Hair follicular keratinocyte (primary cell): Measurements from ENCODE around the gene WFDC9. TPM values are rescaled to one million over a fixed set of nuclear protein-coding genes. Genes with fewer than 3 reads are reported as not detected.

Experiments used
- total RNA-seq: library from RNA; depleted of rRNA; stranded (reverse); fragments of >200 nt; gene quantifications from 2 replicates; pipeline ENCODE4 v1.2.3, GENCODE V29; 2015

The WFDC9 gene
- not detected in 2 replicates for total RNA-seq

DNA sequence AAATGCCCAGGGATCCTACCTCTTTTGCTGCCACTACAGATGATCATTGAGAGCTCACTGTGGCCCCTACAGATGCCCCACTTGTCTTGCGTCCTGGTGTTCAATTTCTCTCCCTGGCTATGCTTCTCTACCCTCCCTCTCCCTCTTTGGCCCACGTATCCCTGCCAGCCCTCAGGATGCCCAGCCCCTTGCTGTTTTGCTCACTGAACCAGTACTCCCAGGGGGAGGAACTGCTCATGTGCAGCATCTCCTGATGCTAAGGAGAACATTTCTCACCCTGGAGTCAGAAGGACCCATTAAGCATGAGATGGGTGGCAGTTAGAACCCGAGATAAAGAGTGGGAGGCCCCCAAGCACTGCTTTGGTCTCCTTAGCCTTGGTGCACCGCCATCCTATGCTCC lies at the start of gene WFDC9:
WFDC9 (minus strand) TSS at position 101 of the 400 bp plus-strand sequence. CDS start 21,103 bp downstream, outside the sequence.

DNA sequence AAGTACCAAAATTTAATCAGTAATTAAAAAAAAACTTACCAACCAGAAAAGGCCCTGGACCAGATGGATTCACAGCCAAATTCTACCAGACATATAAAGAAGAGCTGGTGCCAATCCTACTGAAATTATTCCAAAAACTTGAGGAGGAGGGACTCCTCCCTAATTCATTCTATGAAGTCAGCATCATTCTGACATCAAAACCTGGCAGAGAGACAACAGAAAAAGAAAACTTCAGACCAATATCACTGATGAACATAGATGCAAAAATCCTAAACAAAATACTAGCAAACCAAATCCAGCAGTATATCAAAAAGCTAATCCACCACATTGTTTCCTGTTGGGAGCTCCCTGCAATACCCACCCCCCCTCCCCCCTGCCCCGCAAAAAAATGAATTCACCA lies 39.1 kb upstream of the WFDC9 start, which contains the start of gene WFDC11:
WFDC11 (minus strand) TSS at position 101 of the 400 bp plus-strand sequence. CDS start 19,639 bp downstream, outside the sequence.

DNA sequence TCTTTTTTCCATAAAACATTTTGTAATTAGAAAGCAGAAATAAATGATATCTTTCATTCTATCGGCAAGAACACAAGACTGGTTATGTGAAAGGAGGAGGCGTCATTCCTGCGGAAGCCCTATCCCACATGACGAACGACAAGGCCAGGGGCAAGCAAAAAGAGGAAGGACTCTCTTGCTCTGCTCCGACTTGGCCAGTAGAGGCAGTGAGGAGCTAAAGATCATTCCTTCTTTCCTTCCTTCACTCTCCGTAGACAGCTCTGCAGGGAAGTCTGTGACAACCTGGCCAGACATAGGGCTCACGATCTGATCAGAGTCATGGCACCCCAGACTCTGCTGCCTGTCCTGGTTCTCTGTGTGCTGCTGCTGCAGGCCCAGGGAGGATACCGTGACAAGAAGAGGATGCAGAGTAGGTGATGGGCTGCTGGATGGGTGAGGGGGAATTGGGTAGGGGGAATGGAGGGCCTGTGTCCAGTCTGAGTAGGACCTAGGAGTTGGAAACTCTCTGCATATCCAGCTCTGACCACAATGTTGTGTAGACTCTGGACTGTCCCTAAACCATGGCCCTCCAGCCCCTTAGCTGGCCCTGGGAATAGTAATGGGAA lies 1.5 kb downstream of the WFDC9 start, which contains the start of gene WFDC10A:
WFDC10A (plus strand) TSS at position 244 of the 605 bp plus-strand sequence; CDS start at position 319, 75 bp downstream.

DNA sequence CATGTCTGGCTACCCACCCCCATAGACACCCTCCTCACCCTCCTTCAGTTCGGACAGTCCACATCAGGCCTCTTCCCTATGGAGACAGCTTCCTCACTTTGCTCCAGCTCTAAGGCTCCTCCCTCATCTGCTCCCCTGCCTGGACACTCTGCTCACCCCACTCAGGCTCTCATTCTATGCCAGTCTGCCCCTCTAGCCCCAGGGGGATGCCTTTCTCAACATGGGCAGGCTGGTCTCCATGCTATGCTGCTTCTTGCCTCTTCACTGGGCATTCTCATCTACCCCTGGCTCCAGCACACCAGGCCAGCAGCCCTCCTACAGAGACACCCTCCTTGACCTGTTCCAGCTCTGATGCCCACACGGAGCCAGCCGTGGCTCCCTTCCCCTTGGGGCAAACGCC lies 51.9 kb downstream of the WFDC9 start, which contains the start of gene WFDC8:
WFDC8 (minus strand) TSS at position 101 of the 400 bp plus-strand sequence; CDS start at position 64, 37 bp downstream.

Other genes starting within 250 kb of the WFDC9 start
- gene DBNDD2, start 223.0 kb downstream of the WFDC9 start, total RNA-seq = 35.7 and 41.2 TPM in 2 replicates
- gene PIGT, start 215.1 kb downstream of the WFDC9 start, total RNA-seq = 55.9 and 68.6 TPM in 2 replicates
- not detected in 2 replicates for gene WFDC2, start 161.5 kb downstream of the WFDC9 start, total RNA-seq
- not detected in 2 replicates for gene SPINT3, start 115.7 kb downstream of the WFDC9 start, total RNA-seq
- gene WFDC6, start 91.8 kb downstream of the WFDC9 start, total RNA-seq = not detected in 2 replicates
- not detected in 2 replicates for gene EPPIN, start 83.9 kb downstream of the WFDC9 start, total RNA-seq
- gene WFDC8, start 52.0 kb downstream of the WFDC9 start, total RNA-seq = not detected in 2 replicates
- not detected in 2 replicates for gene WFDC10A, start 1.5 kb downstream of the WFDC9 start, total RNA-seq
- not detected in 2 replicates for gene WFDC11, start 39.0 kb upstream of the WFDC9 start, total RNA-seq
- not detected in 2 replicates for gene WFDC13, start 70.8 kb upstream of the WFDC9 start, total RNA-seq
- gene WFDC10B, start 73.7 kb upstream of the WFDC9 start, total RNA-seq = not detected in 2 replicates
- gene SPINT4, start 91.1 kb upstream of the WFDC9 start, total RNA-seq = not detected in 2 replicates
- not detected in 2 replicates for gene WFDC3, start 160.6 kb upstream of the WFDC9 start, total RNA-seq
- 10.6 and 11.9 TPM in 2 replicates for gene DNTTIP1, start 160.7 kb upstream of the WFDC9 start, total RNA-seq
- 57.3 and 146 TPM in 2 replicates for gene UBE2C, start 181.4 kb upstream of the WFDC9 start, total RNA-seq
- not detected in 2 replicates for gene TNNC2, start 196.0 kb upstream of the WFDC9 start, total RNA-seq
- 14.5 and 19.3 TPM in 2 replicates for gene SNX21, start 202.5 kb upstream of the WFDC9 start, total RNA-seq
- 41.1 and 59.1 TPM in 2 replicates for gene ACOT8, start 226.1 kb upstream of the WFDC9 start, total RNA-seq
- gene ZSWIM3, start 226.3 kb upstream of the WFDC9 start, total RNA-seq = 2.7 and 3.2 TPM in 2 replicates
- gene ZSWIM1, start 249.9 kb upstream of the WFDC9 start, total RNA-seq = 4.4 and 7.3 TPM in 2 replicates